ENCODE measurements around the gene PCDHAC2.

DNA sequence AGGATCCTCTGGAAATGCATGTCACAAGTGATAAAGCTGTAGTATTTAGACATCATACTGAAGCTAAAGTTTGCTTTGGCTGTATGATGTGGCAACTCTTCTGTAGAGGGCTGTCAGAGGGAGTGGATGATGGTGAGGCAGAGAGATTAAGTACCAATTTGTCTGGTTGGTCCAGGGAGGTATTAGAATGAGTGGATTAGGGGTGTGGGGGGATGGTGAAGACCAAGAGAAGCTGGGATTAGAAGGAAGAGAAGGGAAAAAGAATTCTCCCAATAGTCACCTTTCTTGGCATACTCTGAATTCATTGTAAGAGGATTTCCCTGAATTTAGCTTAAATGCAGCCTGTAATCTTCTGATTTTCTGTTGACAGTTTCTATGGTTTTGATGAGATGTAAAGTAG, 3.6 kb downstream of the PCDHAC2 start:
- TF ChIP-seq, protein P1, sequence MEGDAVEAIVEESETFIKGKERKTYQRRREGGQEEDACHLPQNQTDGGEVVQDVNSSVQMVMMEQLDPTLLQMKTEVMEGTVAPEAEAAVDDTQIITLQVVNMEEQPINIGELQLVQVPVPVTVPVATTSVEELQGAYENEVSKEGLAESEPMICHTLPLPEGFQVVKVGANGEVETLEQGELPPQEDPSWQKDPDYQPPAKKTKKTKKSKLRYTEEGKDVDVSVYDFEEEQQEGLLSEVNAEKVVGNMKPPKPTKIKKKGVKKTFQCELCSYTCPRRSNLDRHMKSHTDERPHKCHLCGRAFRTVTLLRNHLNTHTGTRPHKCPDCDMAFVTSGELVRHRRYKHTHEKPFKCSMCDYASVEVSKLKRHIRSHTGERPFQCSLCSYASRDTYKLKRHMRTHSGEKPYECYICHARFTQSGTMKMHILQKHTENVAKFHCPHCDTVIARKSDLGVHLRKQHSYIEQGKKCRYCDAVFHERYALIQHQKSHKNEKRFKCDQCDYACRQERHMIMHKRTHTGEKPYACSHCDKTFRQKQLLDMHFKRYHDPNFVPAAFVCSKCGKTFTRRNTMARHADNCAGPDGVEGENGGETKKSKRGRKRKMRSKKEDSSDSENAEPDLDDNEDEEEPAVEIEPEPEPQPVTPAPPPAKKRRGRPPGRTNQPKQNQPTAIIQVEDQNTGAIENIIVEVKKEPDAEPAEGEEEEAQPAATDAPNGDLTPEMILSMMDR (conservative IDR thresholded peaks at IDR 0.05 in 1 of 2, IDR thresholded peaks at IDR 0.05 in 1 of 2; ENCODE audit: extremely low read depth in 1 of 2, insufficient read depth in 1 of 2, low read depth in 1 of 2, low read length in 2 of 2) = no peak
- TF ChIP-seq EZH2 (IDR thresholded peaks at IDR 0.05; ENCODE audit: borderline replicate concordance, low read length) = no peak

Measured in mammary epithelial cell (primary cell).